Calu3 (cell line): Measurements from ENCODE around the gene NEURL4. TPM values are rescaled to one million over a fixed set of nuclear protein-coding genes. Genes with fewer than 3 reads are reported as not detected.

ENCODE experiments used
- BruUV-seq: library from RNA; stranded (reverse); fragments of 400-500 nt; replicated peaks from 2 replicates; lab custom pipeline; 2021; lab: Mats Ljungman, UMichigan
- CTCF ChIA-PET: fragments of 300-600 bp; sonication (Branson Sonifier 250); formaldehyde crosslinking; loops from one replicate; lab custom pipeline; 2022; ENCODE audit warnings: antibody characterized with exemption; lab: Charles Lee
- DNase-seq: peaks from one replicate; pipeline ENCODE4 v3.0.0; 2022
- H3K27ac Mint-ChIP-seq: one replicate; pipeline ENCODE4 v1.8.0; 2022; ENCODE audit warnings: mixed read lengths; ENCODE audit not compliant: unreplicated experiment
- H3K27me3 Mint-ChIP-seq: one replicate; pipeline ENCODE4 v1.8.0; 2022; ENCODE audit warnings: mixed read lengths; ENCODE audit not compliant: unreplicated experiment
- H3K36me3 Mint-ChIP-seq: one replicate; pipeline ENCODE4 v1.8.0; 2022; ENCODE audit warnings: mild to moderate bottlenecking, moderate library complexity, mixed read lengths; ENCODE audit not compliant: insufficient read depth, unreplicated experiment
- H3K4me1 Mint-ChIP-seq: one replicate; pipeline ENCODE4 v1.8.0; 2022; ENCODE audit warnings: mild to moderate bottlenecking, low read depth, mixed read lengths; ENCODE audit not compliant: unreplicated experiment
- H3K4me3 Mint-ChIP-seq: one replicate; pipeline ENCODE4 v1.8.0; 2022; ENCODE audit warnings: mild to moderate bottlenecking, low read depth, moderate library complexity, mixed read lengths; ENCODE audit not compliant: unreplicated experiment
- H3K9me3 Mint-ChIP-seq: one replicate; pipeline ENCODE4 v1.8.0; 2022; ENCODE audit warnings: low read depth, mixed read lengths; ENCODE audit not compliant: unreplicated experiment
- CTCF ChIP-seq: fragments of 200-600 bp; IDR thresholded peaks from one replicate; pipeline ENCODE4 v1.8.0; 2022; ENCODE audit warnings: antibody characterized with exemption; ENCODE audit not compliant: unreplicated experiment
- intact Hi-C: fragments of 100-400 bp; cut with micrococcal nuclease; formaldehyde crosslinking; loops from one replicate; pipeline ENCODE4 v1.10.0; 2022; ENCODE audit not compliant: unreplicated experiment
- total RNA-seq: library from RNA; stranded (reverse); gene quantifications from 2 replicates; pipeline ENCODE4 v1.2.3, GENCODE V29; 2022

The NEURL4 gene
- total RNA-seq, 1 experiment from 2014 or later = 31.9 TPM

- Mint-ChIP-seq H3K27me3 (no peaks in the 10 kb centered on the region), H3K9me3 (no peaks in the 10 kb centered on the region), H3K4me1 (peaks cover 34% of the 10 kb centered on the region), H3K27ac (peak overlapping the region; percentile 21), H3K36me3 (peaks cover 97% of the 10 kb centered on the region), H3K4me3 (peak overlapping the region; percentile 81)
- BruUV-seq = no TSS peak
- TF ChIP-seq CTCF = no peak
- DNase-seq = no peak
- CTCF ChIA-PET = interaction anchor here (0.6 kb wide), 1 partner anchor 22 kb away, joined by 10 read pairs; no protein-coding TSS in a partner anchor
- intact Hi-C loops = no loop called here
These were observed 17.9 kb downstream of the NEURL4 start for GRCh38 chr17:7311110-7311705.

- CTCF ChIA-PET = no interaction called here
- Mint-ChIP-seq H3K36me3 (peaks cover 81% of the 10 kb centered on the region), H3K27me3 (no peaks in the 10 kb centered on the region), H3K9me3 (no peaks in the 10 kb centered on the region), H3K4me3 (peak overlapping the region; percentile 81), H3K4me1 (peaks cover 32% of the 10 kb centered on the region), H3K27ac (peak overlapping the region; percentile 14)
- no peak for DNase-seq
- intact Hi-C loops = no loop called here
- BruUV-seq = no TSS peak
- TF ChIP-seq CTCF = no peak
These were observed 19.5 kb downstream of the NEURL4 start for GRCh38 chr17:7309628-7310027.

GRCh38 chr17:7308625-7309433, 20.3 kb downstream of the NEURL4 start:
- H3K27ac Mint-ChIP-seq = peak overlapping the region; percentile 65
- TF ChIP-seq CTCF = no peak
- TSS peak; percentile 71 for BruUV-seq
- peaks cover 26% of the 10 kb centered on the region for H3K4me1 Mint-ChIP-seq
- H3K27me3 Mint-ChIP-seq = no peaks in the 10 kb centered on the region
- CTCF ChIA-PET = no interaction called here
- no peaks in the 10 kb centered on the region for H3K9me3 Mint-ChIP-seq
- H3K36me3 Mint-ChIP-seq = peaks cover 73% of the 10 kb centered on the region
- H3K4me3 Mint-ChIP-seq = peak overlapping the region; percentile 81
- peak; percentile 74 for DNase-seq
- intact Hi-C loops = no loop called here

GRCh38 chr17:7307686-7308624, 21.2 kb downstream of the NEURL4 start:
- intact Hi-C loops = no loop called here
- Mint-ChIP-seq H3K36me3 (peaks cover 64% of the 10 kb centered on the region), H3K27me3 (no peaks in the 10 kb centered on the region), H3K4me1 (peaks cover 26% of the 10 kb centered on the region), H3K27ac (peak overlapping the region; percentile 97), H3K4me3 (peak overlapping the region; percentile 81), H3K9me3 (no peaks in the 10 kb centered on the region)
- no TSS peak for BruUV-seq
- peak; percentile 48 for DNase-seq
- CTCF ChIA-PET = no interaction called here
- no peak for TF ChIP-seq CTCF
